NB4 (cell line): ENCODE data around the gene HINT2.

Experiments used
- CTCF ChIP-seq: IDR thresholded peaks from one replicate; pipeline ENCODE4 v1.5.1; 2012; ENCODE audit warnings: low read depth, low read length
- MAX ChIP-seq: IDR thresholded peaks from 2 replicates; pipeline ENCODE4 v1.6.1; 2011; ENCODE audit warnings: low read depth, low read length
- MYC ChIP-seq: IDR thresholded peaks from 2 replicates; pipeline ENCODE4 v1.6.1; 2011; ENCODE audit warnings: low read depth, low read length
- POLR2A ChIP-seq: IDR thresholded peaks from 2 replicates; pipeline ENCODE4 v1.6.1; 2011; ENCODE audit warnings: mild to moderate bottlenecking; ENCODE audit not compliant: insufficient read length; ENCODE audit errors: extremely low read depth

- no peak for TF ChIP-seq CTCF
- TF ChIP-seq POLR2A = no peak
- no peak for TF ChIP-seq MAX
- TF ChIP-seq MYC = no peak
Observed at GRCh38 chr9:35774907-35775635, 39.8 kb downstream of the HINT2 start.
